HEK293T (cell line): ENCODE measurements around the gene IGFL1.

Experiments used
- ARNT ChIP-seq: fragments of 450-650 bp; IDR thresholded peaks from 2 replicates; pipeline ENCODE4 v1.6.1; 2017; ENCODE audit warnings: mild to moderate bottlenecking
- BHLHE40 ChIP-seq: fragments of 450-650 bp; IDR thresholded peaks from 2 replicates; pipeline ENCODE4 v1.6.1; 2016; ENCODE audit warnings: mild to moderate bottlenecking, moderate library complexity, borderline replicate concordance
- FOXK2 ChIP-seq: fragments of 450-650 bp; IDR thresholded peaks from 2 replicates; pipeline ENCODE4 v1.6.1; 2016; ENCODE audit warnings: mild to moderate bottlenecking
- TARDBP ChIP-seq: fragments of 450-650 bp; IDR thresholded peaks from 2 replicates; pipeline ENCODE4 v1.6.1; 2016

DNA sequence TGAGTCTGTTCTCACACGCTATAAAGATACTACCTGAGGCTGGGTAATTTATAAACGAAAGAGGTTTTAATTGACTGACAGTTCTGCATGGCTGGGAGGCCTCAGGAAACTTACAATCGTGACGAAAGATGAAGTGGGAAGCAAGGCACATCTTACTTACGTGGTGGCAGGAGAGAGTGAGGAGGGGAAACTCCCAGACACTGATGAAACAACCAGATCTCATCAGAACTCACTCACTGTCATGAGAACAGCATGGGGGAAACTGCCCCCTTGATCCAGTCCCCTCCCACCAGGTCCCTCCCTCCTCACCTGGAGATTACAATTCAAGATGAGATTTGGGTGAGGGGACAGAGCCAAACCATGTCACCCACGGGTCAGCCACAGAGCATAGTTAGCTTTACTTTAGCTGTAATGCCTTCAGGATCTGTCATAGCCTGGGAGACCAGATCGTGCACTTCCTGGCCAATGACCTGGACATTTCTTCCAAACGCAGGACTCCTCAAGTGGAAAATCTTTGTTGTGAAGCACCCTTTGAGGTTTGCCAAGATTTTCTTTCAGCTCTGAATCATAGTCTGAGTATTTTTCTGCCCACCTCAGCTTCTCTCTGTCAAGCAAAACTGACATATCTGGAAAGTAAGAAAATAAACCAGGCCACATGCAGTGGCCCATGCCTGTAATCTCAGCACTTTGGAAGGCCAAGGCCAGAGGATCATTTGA is 42.1 kb downstream of the IGFL1 start:
- TF ChIP-seq TARDBP (no peak), ARNT (no peak), FOXK2 (no peak), BHLHE40 (no peak)
